Osteoblast (primary cell): ENCODE data around the gene DOCK10. TPM values are rescaled to one million over a fixed set of nuclear protein-coding genes. Genes with fewer than 3 reads are reported as not detected.

Source experiments
- DNase-seq: peaks from one replicate; pipeline ENCODE4 v3.0.0; 2011; ENCODE audit warnings: low spot score, mixed read lengths; ENCODE audit not compliant: insufficient read length; ENCODE audit errors: missing footprints
- H2AFZ ChIP-seq: 2 replicates; pipeline ENCODE4 v1.6.0; 2011; ENCODE audit warnings: mild to moderate bottlenecking, low read length
- H3K27ac ChIP-seq: 2 replicates; pipeline ENCODE4 v1.5.1; 2011; ENCODE audit warnings: mild to moderate bottlenecking, low read depth, low read length, moderate library complexity
- H3K27me3 ChIP-seq: 2 replicates; pipeline ENCODE4 v1.6.0; 2012; ENCODE audit warnings: mild to moderate bottlenecking, control low read depth, inconsistent platforms, low read length, moderate library complexity; ENCODE audit not compliant: insufficient read depth
- H3K36me3 ChIP-seq: 2 replicates; pipeline ENCODE4 v1.5.1; 2011; ENCODE audit warnings: mild to moderate bottlenecking, low read length, control low read depth, moderate library complexity; ENCODE audit not compliant: insufficient read depth
- H3K4me1 ChIP-seq: 2 replicates; pipeline ENCODE4 v1.5.1; 2011; ENCODE audit warnings: mild to moderate bottlenecking, low read length, control low read depth, moderate library complexity; ENCODE audit not compliant: insufficient read depth
- H3K4me2 ChIP-seq: 2 replicates; pipeline ENCODE4 v1.6.0; 2011; ENCODE audit warnings: mild to moderate bottlenecking, low read length; ENCODE audit not compliant: insufficient read depth
- H3K4me3 ChIP-seq: fragments of 200-600 bp; sonication (generic); 3 replicates; pipeline ENCODE4 v1.5.1; 2012; ENCODE audit warnings: mild to moderate bottlenecking, low read length, inconsistent platforms; ENCODE audit not compliant: insufficient read depth
- H3K79me2 ChIP-seq: 2 replicates; pipeline ENCODE4 v1.6.0; 2012; ENCODE audit warnings: mild to moderate bottlenecking, low read length, control low read depth, inconsistent platforms; ENCODE audit not compliant: insufficient read depth
- H3K9me3 ChIP-seq: 2 replicates; pipeline ENCODE4 v1.5.1; 2011; ENCODE audit warnings: low read depth, low read length, control low read depth
- H4K20me1 ChIP-seq: 2 replicates; pipeline ENCODE4 v1.6.0; 2012; ENCODE audit warnings: mild to moderate bottlenecking, low read length, control low read depth; ENCODE audit not compliant: insufficient read depth
- total RNA-seq: library from RNA; depleted of rRNA; stranded (reverse); fragments of >200 nt; gene quantifications from 2 replicates; pipeline ENCODE4 v1.2.3, GENCODE V29; 2012
- TF ChIP-seq, protein P1 (sequence below): IDR thresholded peaks from 2 replicates; pipeline ENCODE4 v1.5.1; 2011; ENCODE audit warnings: mild to moderate bottlenecking, low read depth, low read length, moderate library complexity; ENCODE audit errors: extremely low read depth

The DOCK10 gene
- total RNA-seq, 1 donor, result 33.3 TPM

DNA sequence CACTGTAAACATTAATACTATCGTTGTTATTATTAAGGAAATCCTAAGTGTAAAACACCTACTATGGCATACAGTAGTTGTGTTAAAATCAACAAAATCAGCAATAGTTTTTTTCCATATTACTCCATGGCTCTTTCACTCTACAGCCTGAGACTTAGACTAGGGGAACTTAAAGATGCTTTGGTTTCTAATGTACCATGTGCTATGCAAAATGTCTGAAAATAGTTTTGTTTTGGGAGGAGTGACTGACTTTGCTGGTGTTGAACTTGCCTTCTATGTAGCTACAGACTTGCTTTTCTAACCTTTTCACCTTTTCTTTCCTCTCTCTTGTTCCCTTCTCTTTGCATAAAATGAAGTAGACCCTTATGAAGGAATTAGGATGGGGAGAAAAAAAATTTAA is 167.1 kb downstream of the DOCK10 start:
- Histone ChIP-seq H3K9me3 (no peaks in the 10 kb centered on the region), H3K27me3 (no peaks in the 10 kb centered on the region), H4K20me1 (no peaks in the 10 kb centered on the region), H3K36me3 (peaks cover 85% of the 10 kb centered on the region), H3K27ac (no peak overlapping the region), H3K79me2 (peaks cover 6% of the 10 kb centered on the region), H3K4me3 (no peak overlapping the region), H2AFZ (no peak overlapping the region), H3K4me2 (no peak overlapping the region), H3K4me1 (peaks cover 3% of the 10 kb centered on the region)
- no peak for DNase-seq
- TF ChIP-seq, protein P1, sequence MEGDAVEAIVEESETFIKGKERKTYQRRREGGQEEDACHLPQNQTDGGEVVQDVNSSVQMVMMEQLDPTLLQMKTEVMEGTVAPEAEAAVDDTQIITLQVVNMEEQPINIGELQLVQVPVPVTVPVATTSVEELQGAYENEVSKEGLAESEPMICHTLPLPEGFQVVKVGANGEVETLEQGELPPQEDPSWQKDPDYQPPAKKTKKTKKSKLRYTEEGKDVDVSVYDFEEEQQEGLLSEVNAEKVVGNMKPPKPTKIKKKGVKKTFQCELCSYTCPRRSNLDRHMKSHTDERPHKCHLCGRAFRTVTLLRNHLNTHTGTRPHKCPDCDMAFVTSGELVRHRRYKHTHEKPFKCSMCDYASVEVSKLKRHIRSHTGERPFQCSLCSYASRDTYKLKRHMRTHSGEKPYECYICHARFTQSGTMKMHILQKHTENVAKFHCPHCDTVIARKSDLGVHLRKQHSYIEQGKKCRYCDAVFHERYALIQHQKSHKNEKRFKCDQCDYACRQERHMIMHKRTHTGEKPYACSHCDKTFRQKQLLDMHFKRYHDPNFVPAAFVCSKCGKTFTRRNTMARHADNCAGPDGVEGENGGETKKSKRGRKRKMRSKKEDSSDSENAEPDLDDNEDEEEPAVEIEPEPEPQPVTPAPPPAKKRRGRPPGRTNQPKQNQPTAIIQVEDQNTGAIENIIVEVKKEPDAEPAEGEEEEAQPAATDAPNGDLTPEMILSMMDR, result no peak

DNA sequence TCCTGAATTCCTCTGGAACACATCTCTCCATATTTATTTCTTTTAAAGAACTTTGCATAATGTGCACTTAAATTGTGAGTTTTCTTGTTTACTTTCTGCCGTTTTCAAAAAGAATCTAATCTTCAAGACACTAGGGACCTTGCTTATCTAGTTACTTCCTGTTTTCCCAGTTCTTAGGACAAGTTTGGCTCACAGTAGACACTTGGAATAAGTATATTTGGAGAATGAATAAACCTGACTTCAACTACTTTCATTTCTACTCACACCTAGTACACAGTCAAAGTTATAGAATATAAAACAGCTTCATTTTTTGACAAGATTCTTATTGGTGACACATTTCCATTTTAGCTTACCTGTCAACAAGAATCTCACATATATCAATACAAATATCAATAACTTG is 170.5 kb downstream of the DOCK10 start:
- Histone ChIP-seq H3K4me1 (peaks cover 12% of the 10 kb centered on the region), H3K79me2 (peaks cover 8% of the 10 kb centered on the region), H2AFZ (no peak overlapping the region), H3K9me3 (no peaks in the 10 kb centered on the region), H3K4me3 (no peak overlapping the region), H3K27ac (no peak overlapping the region), H3K4me2 (no peak overlapping the region), H3K36me3 (peaks cover 70% of the 10 kb centered on the region), H4K20me1 (no peaks in the 10 kb centered on the region), H3K27me3 (no peaks in the 10 kb centered on the region)
- TF ChIP-seq, protein P1, result no peak
- DNase-seq, result no peak

DNA sequence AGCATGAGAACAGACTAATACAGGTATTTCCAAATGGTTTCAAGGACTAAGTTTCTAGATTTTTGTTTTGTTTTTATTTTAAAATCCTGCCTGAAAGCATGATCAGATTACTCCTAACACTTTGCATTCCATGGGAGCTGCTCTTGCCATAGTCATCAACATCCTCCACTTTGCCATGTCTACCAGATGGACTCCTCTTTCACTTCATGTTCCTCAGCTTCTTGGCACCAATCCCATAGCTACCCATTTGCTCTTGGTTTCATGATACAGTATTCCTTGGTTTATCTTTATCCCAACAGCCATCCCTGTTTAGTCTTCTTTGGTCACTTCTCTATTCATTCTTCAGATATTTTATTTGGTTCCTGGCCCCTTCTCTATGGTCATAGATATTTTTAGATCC is 171.9 kb downstream of the DOCK10 start:
- TF ChIP-seq, protein P1, result no peak
- no peak overlapping the region for H3K4me2 ChIP-seq
- H3K27me3 ChIP-seq, result no peaks in the 10 kb centered on the region
- peaks cover 8% of the 10 kb centered on the region for H3K79me2 ChIP-seq
- peaks cover 12% of the 10 kb centered on the region for H3K4me1 ChIP-seq
- H3K4me3 ChIP-seq, result no peak overlapping the region
- H3K27ac ChIP-seq, result peak overlapping the region; percentile 82
- DNase-seq, result no peak
- H3K9me3 ChIP-seq, result no peaks in the 10 kb centered on the region
- H3K36me3 ChIP-seq, result peaks cover 65% of the 10 kb centered on the region
- no peak overlapping the region for H2AFZ ChIP-seq
- no peaks in the 10 kb centered on the region for H4K20me1 ChIP-seq

DNA sequence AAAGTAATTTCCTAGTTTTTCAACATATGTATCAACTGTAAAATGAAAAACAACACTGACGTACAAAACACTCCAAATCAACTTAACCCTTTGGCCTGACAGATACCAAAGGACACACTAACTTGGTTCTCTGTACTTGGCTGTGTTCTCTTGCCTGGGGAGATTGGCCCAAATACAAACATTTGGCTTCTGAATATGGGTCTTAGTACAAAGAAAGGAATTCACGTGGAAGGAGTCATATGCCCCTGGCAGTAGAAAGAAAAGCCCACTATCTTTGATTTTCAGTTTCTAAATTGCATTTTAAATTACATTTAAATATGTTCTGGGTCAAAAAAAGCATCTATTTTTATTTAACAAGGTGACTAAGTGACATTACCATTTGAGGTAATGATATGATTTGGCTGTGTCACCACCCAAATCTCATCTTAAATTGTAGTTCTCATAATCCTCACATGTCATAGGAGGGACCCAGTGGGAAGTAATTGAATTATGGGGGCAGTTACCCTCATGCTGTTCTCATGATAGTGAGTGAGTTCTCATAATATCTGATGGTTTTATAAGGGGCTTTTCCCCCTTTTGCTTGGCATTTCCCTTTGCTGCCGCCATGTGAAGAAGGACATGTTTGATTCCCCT is 172.6 kb downstream of the DOCK10 start:
- H3K4me1 ChIP-seq, result peaks cover 12% of the 10 kb centered on the region
- peak; percentile 84 for DNase-seq
- H3K27ac ChIP-seq, result peak overlapping the region; percentile 82
- no peak overlapping the region for H2AFZ ChIP-seq
- peaks cover 8% of the 10 kb centered on the region for H3K79me2 ChIP-seq
- peaks cover 64% of the 10 kb centered on the region for H3K36me3 ChIP-seq
- peak overlapping the region; percentile 8 for H3K4me2 ChIP-seq
- no peaks in the 10 kb centered on the region for H3K27me3 ChIP-seq
- TF ChIP-seq, protein P1, result no peak
- H3K4me3 ChIP-seq, result no peak overlapping the region
- no peaks in the 10 kb centered on the region for H3K9me3 ChIP-seq
- no peaks in the 10 kb centered on the region for H4K20me1 ChIP-seq
